Endothelial cell of umbilical vein (primary cell): ENCODE measurements around the gene ABRAXAS1. TPM values are rescaled to one million over a fixed set of nuclear protein-coding genes. Genes with fewer than 3 reads are reported as not detected.

ENCODE experiments used
- BruUV-seq: library from RNA; stranded (reverse); fragments of 400-500 nt; replicated peaks from 2 replicates; lab custom pipeline; 2021; lab: Mats Ljungman, UMichigan
- CTCF ChIA-PET: fragments of 300-600, 350-600 bp; sonication (Branson Sonifier 250); formaldehyde crosslinking; loops from one replicate; lab custom pipeline; 2021; ENCODE audit warnings: antibody characterized with exemption, inconsistent platforms; lab: Charles Lee
- POLR2A ChIA-PET: fragments of 300-600, 350-600 bp; sonication (Branson Sonifier 250); formaldehyde crosslinking; loops from one replicate; lab custom pipeline; 2021; ENCODE audit warnings: antibody characterized with exemption, inconsistent platforms; lab: Charles Lee
- DNase-seq: peaks from one replicate; pipeline ENCODE4 v3.0.0-alpha.2; 2011; ENCODE audit warnings: low read depth, low spot score
- FAIRE-seq: peaks from 2 replicates; lab custom pipeline; 2011; peaks lifted over from hg19 to GRCh38; lab: Jason Lieb, UNC
- H2AFZ ChIP-seq: 2 replicates; pipeline ENCODE4 v1.6.0; 2012; ENCODE audit warnings: low read depth, low read length, control low read depth, inconsistent platforms
- H3K27ac ChIP-seq: 2 replicates; pipeline ENCODE4 v1.5.1; 2011; ENCODE audit warnings: low read depth, mild to moderate bottlenecking, control low read depth, low read length, moderate library complexity; ENCODE audit not compliant: insufficient read depth
- H3K27me3 ChIP-seq, 2 experiments: 2 replicates each; pipeline versions ENCODE4 v1.6.0 to v1.6.1; 2011; ENCODE audit warnings: low read length in 2 of 2, mixed read lengths in 1 of 2; ENCODE audit not compliant: control insufficient read depth in 2 of 2, insufficient read depth in 2 of 2
- H3K36me3 ChIP-seq, 2 experiments: 2 replicates in 1 of 2; 3 replicates in 1 of 2; pipeline ENCODE4 v1.5.1; 2011; ENCODE audit warnings: low read length in 2 of 2, mild to moderate bottlenecking in 1 of 2, moderate library complexity in 1 of 2; ENCODE audit not compliant: control insufficient read depth in 2 of 2, insufficient read depth in 2 of 2; ENCODE audit errors: extremely low read depth in 1 of 2
- H3K4me1 ChIP-seq: 3 replicates; pipeline ENCODE4 v1.5.1; 2011; ENCODE audit warnings: mild to moderate bottlenecking, low read length; ENCODE audit not compliant: control insufficient read depth, insufficient read depth; ENCODE audit errors: extremely low read depth
- H3K4me2 ChIP-seq: 2 replicates; pipeline ENCODE4 v1.6.1; 2011; ENCODE audit warnings: low read length, control low read depth, mixed read lengths; ENCODE audit not compliant: insufficient read depth
- H3K4me3 ChIP-seq, 3 experiments: fragments of 200-600 bp in 1 of 3; sonication (generic), shearing (Covaris generic) in 1 of 3; replicated peaks in 1 of 3; 2 replicates each; pipeline ENCODE4 v1.5.1; 2011 to 2016; ENCODE audit warnings: control low read depth in 3 of 3, low read length in 3 of 3, mild to moderate bottlenecking in 2 of 3, inconsistent platforms in 1 of 3, low read depth in 1 of 3, moderate library complexity in 1 of 3; ENCODE audit not compliant: insufficient read depth in 1 of 3
- H3K79me2 ChIP-seq: 2 replicates; pipeline ENCODE4 v1.6.0; 2012; ENCODE audit warnings: low read length, inconsistent platforms; ENCODE audit not compliant: control insufficient read depth, insufficient read depth
- H3K9ac ChIP-seq: replicated peaks from 2 replicates; pipeline ENCODE3; 2011; ENCODE audit warnings: low read length, control low read depth; ENCODE audit not compliant: insufficient read depth; ENCODE audit errors: extremely low read depth
- H3K9me1 ChIP-seq: replicated peaks from 3 replicates; pipeline ENCODE4 v1.6.0; 2011; ENCODE audit warnings: mild to moderate bottlenecking, low read length; ENCODE audit not compliant: control insufficient read depth, insufficient read depth; ENCODE audit errors: extremely low read depth
- H3K9me3 ChIP-seq: replicated peaks from 2 replicates; pipeline ENCODE4 v1.5.1; 2012; ENCODE audit warnings: low read length, inconsistent platforms; ENCODE audit not compliant: control insufficient read depth, insufficient read depth
- H4K20me1 ChIP-seq: replicated peaks from 2 replicates; pipeline ENCODE3; 2011; ENCODE audit warnings: mild to moderate bottlenecking, low read length; ENCODE audit not compliant: control insufficient read depth, insufficient read depth; ENCODE audit errors: extremely low read depth
- FOS ChIP-seq: IDR thresholded peaks from 2 replicates; pipeline ENCODE4 v1.6.1; 2011; ENCODE audit warnings: mild to moderate bottlenecking, low read length, moderate library complexity, borderline replicate concordance; ENCODE audit not compliant: insufficient read depth
- GATA2 ChIP-seq: IDR thresholded peaks from 2 replicates; pipeline ENCODE4 v1.7.0; 2011; ENCODE audit warnings: low read depth, mild to moderate bottlenecking, moderate library complexity, mixed read lengths, low read length; ENCODE audit not compliant: insufficient read length, insufficient read depth
- MYC ChIP-seq: IDR thresholded peaks from one replicate; pipeline ENCODE4 v1.6.1; 2011; ENCODE audit warnings: mild to moderate bottlenecking, low read depth, low read length
- POLR2A ChIP-seq: IDR thresholded peaks from 2 replicates; pipeline ENCODE4 v1.6.1; 2012; ENCODE audit warnings: low read depth, mild to moderate bottlenecking, control low read depth, low read length
- POLR2AphosphoS5 ChIP-seq: IDR thresholded peaks from 2 replicates; pipeline ENCODE4 v1.6.1; 2012; ENCODE audit warnings: low read depth, mild to moderate bottlenecking, control low read depth, low read length, moderate library complexity; ENCODE audit not compliant: insufficient read depth
- dilution Hi-C: fragments of 300-500 bp; cut with MboI; formaldehyde crosslinking; loops from one replicate; pipeline ENCODE4 v1.15.0; 2019; ENCODE audit warnings: low sequenced_read_pairs; ENCODE audit not compliant: extremely low pct_ligation_motif_present
- intact Hi-C: fragments of 100-400 bp; cut with micrococcal nuclease; formaldehyde crosslinking; loops from one replicate; pipeline ENCODE4 v1.10.0; 2022
- polyA plus RNA-seq, 4 experiments: library from polyadenylated mRNA; depleted of rRNA in 3 of 4; stranded (reverse) in 3 of 4; unstranded in 1 of 4; fragments of >200 nt; gene quantifications; 2 replicates each; pipeline versions ENCODE4 v1.2.1 to v1.2.3, GENCODE V29; 2011 to 2012; ENCODE audit warnings: missing spikeins in 1 of 4
- total RNA-seq: library from RNA; stranded (reverse); gene quantifications from 2 replicates; pipeline ENCODE4 v1.2.3, GENCODE V29; 2021
- TF ChIP-seq, protein P1 (sequence below): IDR thresholded peaks from 2 replicates; pipeline ENCODE4 v1.6.1; 2011; ENCODE audit not compliant: insufficient read depth, insufficient read length

Gene ABRAXAS1
- total and polyA plus RNA-seq, 2 donors (not counting 3 experiments of a cell fraction or from before 2014, with no cell fraction given) = 5.5 to 16.7 TPM

DNA sequence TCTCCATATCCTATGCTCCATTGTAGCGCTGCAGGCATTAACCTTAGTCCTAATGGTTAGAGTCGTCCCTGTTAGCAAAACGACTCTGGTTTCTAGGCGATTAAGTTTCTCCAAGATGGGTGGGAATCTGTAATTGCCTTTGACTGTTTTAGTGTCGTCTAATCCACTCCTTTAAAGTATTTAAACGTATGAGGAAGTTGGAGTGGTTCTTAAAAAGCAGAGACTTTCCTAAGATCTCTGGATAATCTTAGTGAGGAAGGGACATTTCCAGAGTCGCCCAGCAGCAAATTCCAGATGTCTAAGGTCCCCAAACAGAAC is 28.8 kb downstream of the ABRAXAS1 start:
- intact Hi-C loops = loop anchor here (10.0 kb wide), 1 partner anchor 421 kb away; the partner anchor contains the start of gene COPS4
- H3K9me3 ChIP-seq = no peaks in the 10 kb centered on the region
- peaks cover 20% of the 10 kb centered on the region for H3K4me1 ChIP-seq
- H3K9ac ChIP-seq = peak overlapping the region; percentile 96
- H2AFZ ChIP-seq = peak overlapping the region; percentile 89
- peak overlapping the region; percentile 59 to 94 (median 75) for H3K4me3 ChIP-seq
- peak overlapping the region; percentile 88 for H3K4me2 ChIP-seq
- dilution Hi-C loops = no loop called here
- ChIA-PET CTCF (interaction anchor here (4.6 kb wide), 1 partner anchor 172 kb away, joined by 37 read pairs; the partner anchor contains the start of gene COQ2), POLR2A (interaction anchor here (0.6 kb wide), 1 partner anchor 172 kb away, joined by 3 read pairs; the partner anchor contains the start of gene COQ2)
- peaks cover 2 to 12% of the 10 kb centered on the region in 2 experiments for H3K36me3 ChIP-seq
- TF ChIP-seq, protein P1, sequence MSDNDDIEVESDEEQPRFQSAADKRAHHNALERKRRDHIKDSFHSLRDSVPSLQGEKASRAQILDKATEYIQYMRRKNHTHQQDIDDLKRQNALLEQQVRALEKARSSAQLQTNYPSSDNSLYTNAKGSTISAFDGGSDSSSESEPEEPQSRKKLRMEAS = no peak
- TF ChIP-seq GATA2 (no peak), FOS (no peak), POLR2A (no peak), MYC (no peak), POLR2AphosphoS5 (no peak)
- DNase-seq = no peak
- H3K9me1 ChIP-seq = no peaks in the 10 kb centered on the region
- H4K20me1 ChIP-seq = no peaks in the 10 kb centered on the region
- BruUV-seq = TSS peak; percentile 73
- H3K79me2 ChIP-seq = peaks cover 45% of the 10 kb centered on the region
- no peak for FAIRE-seq
- H3K27me3 ChIP-seq = no peaks in the 10 kb centered on the region
- H3K27ac ChIP-seq = peak overlapping the region; percentile 68
